Lower lobe of right lung (tissue), 2 donors: Measurements from ENCODE around the gene PTPN18. TPM values are rescaled to one million over a fixed set of nuclear protein-coding genes. Genes with fewer than 3 reads are reported as not detected.

ENCODE experiments used
- ATAC-seq, 2 donors: fragments of 200-7000 bp; cut with Tn5 transposase; one replicate each; pipeline ENCODE4 v1.9.1; 2020 to 2022; ENCODE audit warnings: mild to moderate bottlenecking in 2 of 2, moderate library complexity in 2 of 2
- DNase-seq: peaks from one replicate; pipeline ENCODE4 v3.0.0-alpha.2; 2020
- H3K27ac ChIP-seq: fragments of 200-600 bp; one replicate; pipeline ENCODE4 v1.8.0; 2022
- H3K27me3 ChIP-seq: fragments of 200-600 bp; one replicate; pipeline ENCODE4 v1.8.0; 2022; ENCODE audit warnings: low read depth
- H3K36me3 ChIP-seq: fragments of 200-600 bp; one replicate; pipeline ENCODE4 v1.8.0; 2022; ENCODE audit warnings: mild to moderate bottlenecking
- H3K4me1 ChIP-seq: fragments of 200-600 bp; one replicate; pipeline ENCODE4 v1.8.0; 2022
- H3K4me3 ChIP-seq: fragments of 200-600 bp; one replicate; pipeline ENCODE4 v1.8.0; 2022; ENCODE audit warnings: mild to moderate bottlenecking
- H3K9me3 ChIP-seq: fragments of 200-600 bp; one replicate; pipeline ENCODE4 v1.8.0; 2022
- intact Hi-C: fragments of 100-400 bp; cut with DNase I; formaldehyde crosslinking; loops from one replicate; pipeline ENCODE4 v1.11.0; 2022
- total RNA-seq: library from RNA; stranded (reverse); fragmentation: NEBNext Ultra II Directional; extraction: Animal tissue kit (Norgen Biotek cat#: 25700); gene quantifications from one replicate; pipeline ENCODE4 v1.2.1, GENCODE V29; 2021
- TF ChIP-seq, protein P1 (sequence below): fragments of 200-600 bp; IDR thresholded peaks from one replicate; pipeline ENCODE4 v1.8.0; 2022; ENCODE audit warnings: antibody characterized with exemption, mild to moderate bottlenecking
- donor health status: DM: no; HTN: yes; CAD: no; lungs with severe emphysema.

The PTPN18 gene
- total RNA-seq, 1 donor from 2014 or later: 74.1 TPM

DNA sequence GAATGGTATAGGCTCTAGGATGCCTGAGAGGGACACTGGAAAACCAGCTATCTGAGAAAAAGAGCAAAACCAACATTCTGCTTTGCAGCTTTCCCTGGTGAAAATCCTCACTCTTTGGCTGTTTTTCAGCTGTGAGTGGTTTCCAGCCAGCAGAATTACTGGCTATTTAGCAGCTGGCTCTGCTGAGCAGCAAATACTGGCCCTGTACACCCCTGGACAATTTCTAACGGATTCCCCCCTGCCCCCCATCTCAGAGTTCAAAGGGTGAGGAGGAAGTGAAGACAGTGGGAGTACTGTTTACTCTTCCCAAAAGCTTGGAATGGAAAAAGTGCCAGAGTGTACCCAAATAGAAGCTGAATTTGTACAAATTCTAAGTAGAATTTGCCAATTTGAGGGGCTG lies 39.3 kb upstream of the PTPN18 start:
- no peak for DNase-seq
- TF ChIP-seq, protein P1, sequence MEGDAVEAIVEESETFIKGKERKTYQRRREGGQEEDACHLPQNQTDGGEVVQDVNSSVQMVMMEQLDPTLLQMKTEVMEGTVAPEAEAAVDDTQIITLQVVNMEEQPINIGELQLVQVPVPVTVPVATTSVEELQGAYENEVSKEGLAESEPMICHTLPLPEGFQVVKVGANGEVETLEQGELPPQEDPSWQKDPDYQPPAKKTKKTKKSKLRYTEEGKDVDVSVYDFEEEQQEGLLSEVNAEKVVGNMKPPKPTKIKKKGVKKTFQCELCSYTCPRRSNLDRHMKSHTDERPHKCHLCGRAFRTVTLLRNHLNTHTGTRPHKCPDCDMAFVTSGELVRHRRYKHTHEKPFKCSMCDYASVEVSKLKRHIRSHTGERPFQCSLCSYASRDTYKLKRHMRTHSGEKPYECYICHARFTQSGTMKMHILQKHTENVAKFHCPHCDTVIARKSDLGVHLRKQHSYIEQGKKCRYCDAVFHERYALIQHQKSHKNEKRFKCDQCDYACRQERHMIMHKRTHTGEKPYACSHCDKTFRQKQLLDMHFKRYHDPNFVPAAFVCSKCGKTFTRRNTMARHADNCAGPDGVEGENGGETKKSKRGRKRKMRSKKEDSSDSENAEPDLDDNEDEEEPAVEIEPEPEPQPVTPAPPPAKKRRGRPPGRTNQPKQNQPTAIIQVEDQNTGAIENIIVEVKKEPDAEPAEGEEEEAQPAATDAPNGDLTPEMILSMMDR: no peak

DNA sequence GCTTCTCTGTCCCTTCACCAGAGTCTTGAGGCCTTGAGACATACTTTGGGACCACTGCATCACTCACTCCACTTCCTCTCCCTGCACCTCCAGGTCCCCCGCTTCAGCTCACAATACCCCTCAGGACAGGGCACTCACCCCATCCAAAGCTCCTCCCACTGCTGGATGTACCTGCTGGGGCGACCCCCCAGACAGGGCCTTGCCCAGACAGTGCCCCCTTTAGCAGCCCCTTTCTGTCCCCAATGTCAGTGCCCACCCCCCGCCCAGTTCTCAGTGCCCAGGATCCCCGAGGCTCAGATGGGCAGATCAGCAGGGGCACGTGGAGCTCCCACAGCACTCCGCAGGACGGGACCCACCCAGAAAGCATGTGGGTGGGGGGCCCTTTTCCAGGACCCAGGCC lies 37.0 kb upstream of the PTPN18 start:
- TF ChIP-seq, protein P1: no peak
- no peak overlapping the region for H3K4me3 ChIP-seq
- DNase-seq: no peak
- intact Hi-C loops: no loop called here
- ATAC-seq: no peak
- no peaks in the 10 kb centered on the region for H3K36me3 ChIP-seq
- H3K27ac ChIP-seq: no peak overlapping the region
- H3K9me3 ChIP-seq: no peaks in the 10 kb centered on the region
- H3K27me3 ChIP-seq: peaks cover 3% of the 10 kb centered on the region
- no peaks in the 10 kb centered on the region for H3K4me1 ChIP-seq

More for the DNA sequence above, 39.3 kb upstream of the PTPN18 start:
- H3K27me3 ChIP-seq: peaks cover 3% of the 10 kb centered on the region
- intact Hi-C loops: no loop called here
- H3K27ac ChIP-seq: no peak overlapping the region
- H3K36me3 ChIP-seq: no peaks in the 10 kb centered on the region
- ATAC-seq: no peak
- no peaks in the 10 kb centered on the region for H3K9me3 ChIP-seq
- no peak overlapping the region for H3K4me3 ChIP-seq
- no peaks in the 10 kb centered on the region for H3K4me1 ChIP-seq

DNA sequence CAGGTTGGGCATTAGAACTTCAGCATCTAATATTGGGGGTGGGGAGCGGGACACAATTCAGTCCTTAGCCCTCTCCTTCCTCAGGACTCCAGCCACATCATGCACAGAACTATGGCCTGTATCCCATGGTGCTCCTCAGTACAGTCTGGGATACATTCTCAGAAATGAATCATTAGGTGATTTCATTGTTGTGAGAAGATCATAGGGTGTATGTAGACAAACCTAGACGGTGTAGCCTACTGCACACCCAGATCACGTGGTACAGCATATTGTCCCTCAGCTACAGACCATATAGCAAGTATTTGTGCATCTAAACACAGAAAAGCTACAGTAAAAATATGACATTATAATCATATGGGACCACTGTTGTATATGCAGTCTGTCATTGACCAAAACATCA lies 36.3 kb upstream of the PTPN18 start:
- Histone ChIP-seq H3K4me3 (no peak overlapping the region), H3K27ac (no peak overlapping the region), H3K9me3 (no peaks in the 10 kb centered on the region), H3K4me1 (no peaks in the 10 kb centered on the region), H3K27me3 (peaks cover 3% of the 10 kb centered on the region), H3K36me3 (no peaks in the 10 kb centered on the region)
- intact Hi-C loops: no loop called here
- TF ChIP-seq, protein P1: no peak
- DNase-seq (no peak), ATAC-seq (no peak)

DNA sequence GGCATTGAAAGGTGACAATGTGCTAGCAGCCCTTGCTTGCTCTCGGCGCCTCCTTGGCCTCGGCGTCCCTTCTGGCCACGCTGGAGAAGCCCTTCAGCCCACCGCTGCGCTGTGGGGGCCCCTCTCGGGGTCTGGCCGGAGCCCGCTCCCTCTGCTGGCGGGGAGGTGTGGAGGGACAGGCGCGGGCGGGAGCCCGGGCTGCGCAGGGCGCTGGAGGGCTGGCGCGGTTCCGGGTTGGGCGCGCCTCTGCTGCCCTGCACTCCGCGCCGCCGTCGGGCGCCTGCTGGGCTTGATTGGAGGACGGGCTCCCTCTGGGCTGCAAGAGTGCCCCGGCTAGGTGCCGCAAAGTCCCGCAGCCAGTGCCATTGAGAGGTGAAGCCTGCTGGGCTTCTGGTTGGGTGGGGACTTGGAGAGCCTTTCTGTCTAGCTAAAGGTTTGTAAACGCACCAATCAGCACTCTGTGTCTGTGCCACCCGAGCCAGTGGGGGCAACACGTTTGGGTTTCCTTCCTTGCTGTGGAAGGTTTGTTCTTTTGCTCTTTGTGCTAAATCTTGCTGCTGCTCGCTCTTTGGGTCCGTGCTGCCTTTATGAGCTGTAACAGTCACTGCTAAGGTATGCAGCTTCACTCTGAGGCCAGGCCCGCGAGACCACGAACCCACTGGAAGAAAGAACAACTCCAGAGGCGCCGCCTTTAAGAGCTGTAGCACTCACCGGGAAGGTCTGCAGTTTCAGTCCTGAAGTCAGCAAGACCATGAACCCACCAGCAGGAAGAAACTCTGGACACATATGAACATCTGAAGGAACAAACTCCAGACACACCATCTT lies 27.9 kb upstream of the PTPN18 start:
- no peak overlapping the region for H3K4me3 ChIP-seq
- TF ChIP-seq, protein P1: no peak
- no peaks in the 10 kb centered on the region for H3K9me3 ChIP-seq
- ATAC-seq (peak in 1 of 2 donors; percentile 26), DNase-seq (no peak)
- no peaks in the 10 kb centered on the region for H3K36me3 ChIP-seq
- peaks cover 8% of the 10 kb centered on the region for H3K4me1 ChIP-seq
- H3K27ac ChIP-seq: no peak overlapping the region
- H3K27me3 ChIP-seq: peaks cover 49% of the 10 kb centered on the region
- intact Hi-C loops: no loop called here

DNA sequence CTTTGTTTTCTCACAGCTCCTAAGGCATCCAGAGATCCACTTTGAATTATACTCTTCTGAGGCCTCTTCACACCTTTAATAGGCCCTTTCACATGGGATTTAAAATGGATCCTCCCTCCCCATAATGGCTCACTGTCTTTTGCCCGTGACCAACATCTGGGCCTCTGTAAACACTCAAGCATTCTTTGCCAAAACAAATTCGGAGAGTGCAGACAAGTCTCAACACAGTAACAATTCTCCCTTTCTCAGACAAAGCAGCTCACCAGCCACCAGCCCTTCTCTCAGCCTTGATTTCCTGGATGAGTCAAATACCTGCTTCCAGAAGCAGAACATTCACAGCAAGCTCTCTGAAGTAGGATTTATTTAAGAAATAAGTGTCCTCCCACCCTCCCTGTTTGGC lies 27.1 kb upstream of the PTPN18 start:
- Histone ChIP-seq H3K4me1 (peaks cover 8% of the 10 kb centered on the region), H3K27me3 (peaks cover 49% of the 10 kb centered on the region), H3K9me3 (no peaks in the 10 kb centered on the region), H3K36me3 (no peaks in the 10 kb centered on the region), H3K27ac (no peak overlapping the region), H3K4me3 (no peak overlapping the region)
- TF ChIP-seq, protein P1: no peak
- intact Hi-C loops: no loop called here
- ATAC-seq (no peak), DNase-seq (no peak)
